ENCODE results near the gene UBR1.

The UBR1 gene

DNA sequence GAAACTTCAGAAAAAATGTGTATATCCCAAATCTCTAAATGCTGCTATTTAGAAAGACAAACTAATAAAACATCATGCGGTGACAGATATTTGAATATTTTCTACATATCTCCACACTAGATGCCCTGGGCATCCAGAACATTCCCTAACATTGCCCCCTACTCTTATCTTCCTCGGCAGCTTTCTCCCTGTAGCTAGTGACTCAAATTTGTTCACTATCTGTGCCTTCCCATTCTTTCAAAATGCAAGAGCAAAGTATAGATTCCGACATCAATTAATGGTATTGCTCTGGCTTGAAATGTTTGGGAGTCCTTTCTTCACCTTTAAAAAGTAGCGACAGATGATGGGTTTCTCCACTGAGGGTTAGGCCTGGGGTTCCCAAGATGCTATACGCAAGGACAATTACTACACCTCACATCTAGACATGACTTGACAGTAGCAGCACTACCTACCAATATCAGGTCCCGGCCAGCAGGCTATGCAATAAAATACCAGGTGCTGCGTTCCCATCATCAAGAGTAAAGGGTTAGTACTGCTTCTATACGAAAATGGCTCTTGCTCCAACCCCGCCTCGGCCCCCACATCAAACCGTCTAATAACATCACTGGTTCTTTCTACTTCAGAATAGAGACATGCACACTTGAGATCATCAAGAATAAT lies 631 bp downstream of the UBR1 start:
- no peak for DNase-seq

DNA sequence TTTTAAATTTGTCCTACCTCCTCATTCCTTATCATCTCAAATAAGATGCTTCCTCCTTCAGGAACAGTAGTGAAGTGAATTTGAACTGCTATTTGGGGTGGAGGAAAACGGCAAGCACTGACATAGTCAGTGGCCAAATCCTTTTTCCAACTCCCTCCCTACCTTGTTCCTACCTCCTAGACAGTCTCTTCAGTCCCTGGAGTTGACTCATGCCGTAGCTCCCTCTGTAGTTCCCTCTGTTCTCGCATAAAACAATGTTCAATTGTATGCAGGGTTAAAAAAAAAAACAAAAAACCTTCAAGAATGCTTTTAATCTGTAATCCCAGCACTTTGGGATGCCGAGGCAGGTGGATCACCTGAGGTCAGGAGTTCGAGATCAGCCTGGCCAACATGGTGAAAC lies 1.4 kb downstream of the UBR1 start:
- no peak for DNase-seq

DNA sequence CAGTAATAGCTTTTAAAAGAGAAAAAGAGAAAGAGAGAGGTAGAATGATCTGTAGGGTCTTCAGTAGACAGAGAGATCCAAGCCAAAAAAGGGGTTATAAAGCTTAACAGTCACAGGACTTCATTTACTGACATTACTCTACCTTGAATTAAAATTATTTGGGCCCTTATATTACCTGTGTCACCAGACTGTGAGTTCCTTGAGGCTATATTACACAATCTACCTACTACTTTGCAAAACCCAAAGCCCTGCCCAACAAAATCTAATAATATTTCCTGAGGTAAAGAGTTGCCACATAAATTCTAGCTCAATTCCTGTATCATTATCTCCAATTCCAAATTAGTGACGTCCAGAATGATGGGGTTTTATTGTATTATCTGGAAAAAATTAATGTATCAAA lies 1.9 kb downstream of the UBR1 start:
- no peak for DNase-seq

DNA sequence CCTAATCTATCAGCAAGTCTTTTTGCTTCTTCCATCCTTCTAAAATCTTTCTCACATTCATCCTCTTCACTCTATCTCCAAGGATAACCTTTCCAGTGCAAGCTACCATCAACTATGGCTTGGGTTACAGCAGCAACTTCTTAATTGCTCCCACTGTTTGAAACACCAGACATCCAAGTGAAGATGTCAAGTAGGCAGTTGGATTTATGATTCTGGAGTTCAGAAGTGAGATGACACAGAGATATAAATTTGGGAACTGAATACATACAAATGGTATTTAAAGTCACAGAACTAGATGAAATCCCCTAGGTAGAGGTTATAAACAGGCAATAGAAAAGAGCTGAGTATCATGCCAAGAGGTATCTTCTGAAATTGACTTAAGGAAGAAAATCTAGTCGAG lies 3.7 kb downstream of the UBR1 start:
- no peak for DNase-seq

DNA sequence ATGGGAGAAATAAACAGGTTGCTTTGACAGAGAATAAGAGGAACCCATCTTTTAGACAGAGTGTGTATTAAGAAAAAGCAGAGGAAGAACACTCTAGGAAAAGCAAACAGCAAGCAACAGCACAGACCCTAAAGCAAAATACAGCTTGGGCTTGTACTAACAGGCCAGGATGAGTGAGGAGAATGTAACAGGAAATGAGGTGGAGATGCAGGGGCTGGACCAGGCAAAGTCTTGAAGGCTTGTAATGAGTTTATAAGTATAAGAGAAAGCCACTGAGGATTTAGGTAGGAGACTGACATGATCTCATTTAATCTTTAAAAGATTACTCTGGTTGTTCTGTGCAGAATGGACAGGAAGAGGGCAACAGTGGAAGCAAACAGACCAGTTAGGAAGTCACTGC lies 4.9 kb downstream of the UBR1 start:
- DNase-seq, result no peak

DNA sequence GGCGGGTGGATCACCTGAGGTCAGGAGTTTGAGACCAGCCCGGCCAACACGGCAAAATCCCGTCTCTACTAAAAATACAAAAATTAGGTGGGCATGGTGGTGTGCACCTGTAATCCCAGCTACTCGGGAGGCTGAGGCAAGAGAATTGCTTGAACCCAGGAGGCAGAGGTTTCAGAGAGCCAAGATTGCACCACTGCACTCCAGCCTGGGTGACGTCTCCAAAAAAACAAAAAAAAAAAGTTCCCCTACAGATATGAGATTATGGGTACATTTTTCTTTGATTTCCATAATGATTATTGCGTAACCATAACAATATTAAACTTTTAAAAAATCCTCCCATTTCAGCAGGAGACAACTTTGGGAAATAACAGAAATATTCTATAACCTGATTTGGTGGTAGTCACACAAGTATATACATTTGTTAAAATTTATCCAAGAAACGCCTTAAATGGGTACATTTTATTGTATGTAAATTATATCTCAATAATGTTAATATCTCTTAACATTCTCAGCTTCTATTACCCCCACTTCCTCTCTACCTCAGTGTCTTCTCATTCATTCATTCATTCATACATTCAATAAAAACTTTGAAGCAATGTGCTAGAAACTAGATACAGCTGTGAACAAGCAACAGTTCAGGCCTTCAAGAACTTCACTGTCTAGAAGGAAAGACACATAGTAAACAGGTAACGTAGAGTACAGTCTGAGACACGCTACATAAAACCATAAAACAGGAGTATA lies 6.6 kb downstream of the UBR1 start:
- DNase-seq, result no peak

DNA sequence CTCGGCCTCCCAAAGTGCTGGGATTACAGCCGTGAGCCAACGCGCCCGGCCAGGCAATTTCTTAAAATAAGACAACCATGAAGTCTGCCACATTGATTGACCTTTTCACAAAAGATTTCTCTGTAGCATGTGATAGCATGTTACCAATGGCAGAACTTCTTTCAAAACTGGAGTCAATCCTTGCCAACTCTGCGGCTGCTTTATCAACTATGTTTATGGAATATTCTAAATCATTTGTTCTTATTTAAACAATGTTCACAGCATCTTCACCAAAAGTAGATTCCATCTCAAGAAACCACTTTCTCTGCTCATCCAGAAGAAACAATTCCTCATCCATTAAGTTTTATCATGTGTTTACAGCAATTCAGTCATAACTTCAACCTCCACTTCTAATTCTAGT lies 9.4 kb downstream of the UBR1 start:
- DNase-seq, result no peak

DNA sequence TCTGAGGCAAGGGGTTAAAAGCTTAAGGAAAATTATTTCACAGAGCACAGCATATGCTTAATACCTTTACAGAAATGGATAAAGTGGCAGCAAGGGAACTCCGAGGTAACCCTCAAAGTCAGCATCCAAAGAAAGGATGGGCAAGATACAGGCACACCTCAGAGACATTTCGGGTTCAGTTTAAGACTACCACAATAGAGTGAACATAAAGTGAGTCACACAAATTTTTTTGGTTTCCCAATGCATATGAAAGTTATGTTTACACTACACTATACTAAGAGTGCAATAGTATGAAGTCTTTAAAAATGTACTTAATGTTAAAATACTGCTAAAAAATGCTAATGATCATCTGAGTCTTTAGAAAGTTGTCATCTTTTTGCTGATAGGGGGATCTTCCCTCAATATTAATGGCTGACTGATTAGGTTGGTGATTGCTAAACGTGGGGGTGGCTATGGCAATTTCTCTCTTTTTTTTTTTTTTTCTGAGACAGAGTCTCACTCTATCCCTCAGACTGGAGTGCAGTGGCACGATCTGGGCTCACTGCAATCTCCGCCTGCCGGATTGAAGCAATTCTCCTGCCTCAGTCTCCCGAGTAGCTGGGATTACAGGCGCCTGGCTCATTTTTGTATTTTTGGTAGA lies 10.0 kb downstream of the UBR1 start:
- no peak for DNase-seq

DNA sequence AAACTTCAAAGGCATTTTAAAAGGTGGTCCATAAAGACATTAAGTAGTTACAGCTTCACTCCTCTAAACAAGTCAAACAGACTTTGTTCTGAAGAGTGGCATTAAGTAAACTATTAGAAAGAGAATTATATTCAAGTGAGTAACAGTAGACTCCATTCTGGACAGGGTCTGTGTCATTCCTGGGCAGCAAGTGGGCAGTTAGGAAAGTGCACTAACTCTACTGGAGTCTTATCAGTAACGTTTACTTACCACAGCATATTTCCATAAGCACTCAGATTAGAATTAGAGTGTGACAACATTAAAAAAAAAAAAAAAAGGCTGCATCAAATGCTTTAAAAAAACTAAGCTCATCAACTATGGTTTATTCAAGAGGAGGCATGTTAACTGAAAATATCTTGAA lies 10.6 kb downstream of the UBR1 start:
- no peak for DNase-seq

DNA sequence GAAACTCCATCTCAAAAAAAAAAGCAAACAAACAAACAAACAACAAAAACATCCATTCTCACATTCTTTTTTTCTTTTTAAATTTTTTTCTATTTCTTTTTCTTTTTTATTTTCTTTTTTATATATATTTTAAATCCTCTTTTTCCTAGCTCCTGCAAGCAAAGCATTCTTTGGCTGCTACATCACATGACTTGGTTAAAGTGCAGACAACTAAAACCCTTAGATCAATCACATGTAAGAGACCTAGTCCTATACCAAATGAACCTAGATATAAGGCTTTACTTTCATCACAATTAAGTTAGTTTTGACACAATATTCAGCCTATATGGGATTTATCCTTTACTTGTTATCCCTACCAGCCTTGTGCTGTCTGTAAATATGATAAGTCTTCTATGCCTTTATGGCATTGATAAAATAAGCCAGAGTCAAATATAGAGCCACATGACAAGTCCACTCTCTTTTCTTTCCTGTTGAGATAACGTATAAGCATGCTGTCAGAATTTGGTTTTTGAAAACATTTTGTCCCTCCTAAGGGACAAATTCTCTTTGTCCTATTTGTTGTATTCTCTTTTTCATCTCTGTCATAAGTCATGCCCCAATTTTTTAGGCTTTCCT lies 11.3 kb downstream of the UBR1 start:
- DNase-seq, result no peak

DNA sequence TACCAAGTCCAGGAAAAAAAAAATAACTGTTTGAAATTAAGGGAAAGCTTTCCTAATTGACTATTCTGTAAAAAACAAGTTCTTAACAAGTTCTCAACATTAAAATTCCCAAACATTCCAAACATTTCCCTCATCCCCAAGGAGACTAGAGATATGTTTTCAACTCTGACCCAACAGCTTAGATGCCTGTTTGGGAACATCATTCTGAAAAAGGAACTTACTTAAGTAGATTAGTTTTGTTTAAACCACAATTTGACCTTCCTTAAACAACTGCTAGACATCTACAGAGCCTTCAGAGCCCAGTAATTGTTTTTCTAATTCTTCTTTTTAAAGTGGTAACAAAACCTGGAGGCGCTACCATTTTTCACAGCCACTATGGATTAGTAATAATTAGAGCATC lies 12.8 kb downstream of the UBR1 start:
- no peak for DNase-seq

DNA sequence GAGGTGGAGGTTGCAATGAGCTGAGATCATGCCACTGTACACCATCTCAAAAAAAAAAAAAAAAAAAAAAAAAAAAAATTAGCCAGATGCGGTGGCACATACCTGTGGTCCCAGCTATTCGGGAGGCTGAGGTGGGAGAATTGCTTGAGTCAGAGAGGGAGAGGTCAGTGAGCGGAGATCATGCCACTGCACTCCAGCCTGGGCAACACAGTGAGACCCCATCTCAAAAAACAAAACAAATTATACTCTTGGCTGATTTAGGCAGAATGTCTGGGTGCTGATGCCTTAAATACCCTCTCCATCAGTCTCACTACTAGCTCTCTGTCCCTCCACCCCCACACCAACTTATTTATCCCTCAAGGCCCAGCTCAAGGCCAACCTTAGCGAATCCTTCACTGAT lies 14.0 kb downstream of the UBR1 start:
- no peak for DNase-seq

DNA sequence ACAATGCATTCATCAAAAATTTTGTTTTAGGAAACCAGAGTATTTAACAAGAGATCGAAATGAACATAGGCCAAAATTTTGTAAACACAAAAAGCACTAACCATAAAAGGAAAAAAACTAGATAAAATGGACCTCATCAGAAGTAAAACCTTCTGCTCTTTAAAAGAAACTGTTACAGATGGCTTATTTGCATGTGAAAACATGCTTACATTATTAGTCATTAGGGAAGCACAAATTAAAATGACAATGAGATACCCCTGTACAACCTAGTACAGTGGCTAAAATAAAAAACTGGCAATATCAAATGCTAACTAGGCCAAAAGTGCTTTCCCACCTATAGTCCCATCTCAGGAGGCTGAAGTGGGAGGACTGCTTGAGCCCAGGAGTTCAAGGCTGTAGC lies 19.3 kb downstream of the UBR1 start:
- DNase-seq, result no peak

DNA sequence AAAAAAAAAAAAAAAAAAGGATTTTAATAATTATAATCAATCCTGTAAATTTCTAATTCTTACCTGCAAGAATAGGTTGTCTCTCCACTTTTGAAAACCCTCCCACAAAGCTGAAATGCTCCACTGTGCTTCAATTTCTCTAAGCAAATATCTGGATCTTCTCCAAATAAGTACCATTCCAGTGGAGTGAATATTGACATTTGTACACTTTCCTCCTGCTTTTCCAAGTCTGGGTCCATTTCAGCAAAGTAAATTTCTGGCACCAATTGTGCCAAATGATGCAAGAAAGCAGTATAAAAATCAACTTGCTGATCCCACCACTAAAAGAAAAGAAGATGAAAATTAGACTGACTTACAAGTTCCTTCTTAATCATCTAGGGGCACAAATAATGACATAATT lies 19.9 kb downstream of the UBR1 start:
- no peak for DNase-seq

DNA sequence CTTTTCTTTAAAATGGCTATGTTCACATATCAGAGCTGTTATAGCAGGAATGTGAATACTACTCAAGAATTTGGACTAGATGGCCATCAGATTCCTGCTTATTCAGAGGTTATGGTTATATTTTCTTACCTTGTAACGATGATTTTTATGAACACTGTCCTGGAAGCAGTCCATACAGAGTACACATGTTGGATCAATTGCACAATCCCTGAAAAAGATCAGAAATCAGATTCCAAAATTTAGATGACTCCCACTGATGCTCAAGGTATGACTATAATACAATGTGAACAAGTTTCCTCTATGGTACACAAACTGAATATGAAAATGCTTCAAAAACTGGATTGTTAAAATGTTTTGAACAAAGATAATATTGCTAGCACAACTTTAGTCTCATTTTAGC lies 23.3 kb downstream of the UBR1 start:
- DNase-seq, result no peak

DNA sequence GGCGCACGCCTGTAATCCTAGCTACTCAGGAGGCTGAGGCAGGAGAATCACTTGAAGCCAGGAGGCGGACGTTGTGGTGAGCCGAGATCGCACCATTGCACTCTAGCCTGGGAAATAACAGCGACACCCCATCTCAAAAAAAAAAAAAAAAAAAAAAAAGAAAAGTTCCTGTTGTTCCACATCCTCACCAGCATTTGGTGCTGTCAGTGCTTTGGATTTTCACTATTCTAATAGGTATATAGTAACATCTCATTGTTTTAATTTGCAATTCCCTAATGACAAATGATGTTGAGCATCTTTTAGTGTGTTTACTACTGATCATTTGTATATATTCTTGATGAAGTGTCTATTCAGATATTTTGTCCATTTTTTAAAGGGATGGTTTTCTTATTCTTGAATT lies 24.6 kb downstream of the UBR1 start:
- DNase-seq, result no peak

DNA sequence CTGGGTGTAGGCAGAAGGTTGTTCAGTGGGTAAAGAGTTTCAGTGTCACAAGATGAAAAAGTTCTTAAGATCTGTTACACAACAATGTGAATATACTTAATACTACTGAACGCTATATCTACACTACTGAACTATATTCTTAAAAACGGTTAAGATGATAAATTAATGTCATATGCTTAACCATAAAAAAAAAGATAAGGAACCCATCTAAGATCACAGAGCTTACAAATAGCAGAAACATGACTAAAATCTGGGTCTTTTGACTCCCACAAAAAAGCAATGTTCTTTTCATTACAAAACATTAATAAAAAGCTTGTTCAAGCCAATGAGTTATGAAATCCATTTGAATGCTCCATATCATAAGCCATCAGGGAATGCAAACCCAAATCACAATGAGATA lies 34.4 kb downstream of the UBR1 start:
- DNase-seq, result no peak

DNA sequence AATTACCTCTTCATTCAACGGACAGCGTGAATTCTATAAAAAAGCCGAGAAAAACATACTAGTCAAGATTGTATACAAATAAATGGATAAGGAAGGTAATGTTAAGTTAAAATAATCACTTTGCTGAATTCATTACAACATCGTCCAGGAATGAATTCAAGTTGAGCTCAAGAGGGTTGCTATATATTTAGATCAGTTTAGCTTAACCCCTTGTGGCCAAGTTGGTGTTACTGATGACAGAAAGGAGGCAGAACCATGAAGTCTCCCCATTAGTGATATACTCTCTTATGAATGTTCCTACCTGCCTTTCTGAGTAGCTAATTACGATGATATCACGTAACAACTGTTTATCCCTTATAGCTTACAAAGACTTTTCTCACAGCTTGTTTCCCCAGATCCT lies 34.9 kb downstream of the UBR1 start:
- DNase-seq, result no peak

DNA sequence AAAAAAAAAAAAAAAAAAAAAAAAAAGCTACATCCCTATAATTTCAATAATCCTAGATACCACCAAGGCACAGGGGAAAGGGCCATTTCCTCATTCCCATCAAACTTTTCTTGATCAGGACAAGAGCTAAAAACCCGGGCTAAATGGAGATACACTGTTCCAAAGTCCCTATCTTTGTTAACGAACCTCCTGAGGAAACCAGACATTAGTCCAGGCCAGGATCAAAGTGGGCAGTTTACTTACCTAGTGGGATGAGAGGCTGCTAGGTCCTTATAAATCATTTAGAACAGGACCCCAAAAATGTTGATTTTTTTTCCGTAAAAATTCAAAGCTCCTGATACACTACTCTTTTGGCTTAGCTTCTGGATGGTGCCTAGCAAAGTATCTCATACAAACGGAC lies 35.6 kb downstream of the UBR1 start:
- DNase-seq, result no peak

DNA sequence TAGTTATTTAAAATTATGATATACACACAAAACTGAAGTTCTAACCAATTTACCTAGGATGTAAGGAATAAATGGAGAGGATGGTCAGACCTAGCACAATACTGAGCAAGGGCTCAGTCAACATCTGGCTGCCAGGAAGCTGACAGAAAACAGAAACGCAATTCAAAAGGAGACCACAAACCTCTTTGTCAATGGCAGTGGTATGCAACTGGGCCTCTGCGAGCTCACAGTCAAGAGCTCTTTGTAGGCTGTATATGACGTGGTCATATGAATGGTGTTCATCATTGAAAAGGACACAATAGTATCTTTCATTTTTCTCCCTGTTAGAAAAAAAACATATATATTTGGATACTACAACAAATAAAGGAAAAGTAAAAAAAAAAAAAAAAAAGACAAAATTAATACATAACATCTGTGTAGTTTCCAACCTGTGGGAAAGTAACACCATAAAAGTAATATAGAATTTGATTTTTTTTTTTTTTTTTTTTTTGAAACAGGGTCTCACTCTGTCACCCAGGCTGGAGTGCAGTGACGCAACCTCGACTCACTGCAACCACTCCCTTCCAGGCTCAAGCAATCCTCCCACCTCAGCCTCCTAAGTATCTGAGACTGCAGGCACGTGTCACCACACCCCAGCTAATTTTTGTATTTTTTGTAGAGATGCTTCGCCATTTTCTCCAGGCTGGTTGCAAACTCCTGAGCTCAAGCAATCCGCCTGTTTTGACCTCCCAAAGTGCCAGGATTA lies 37.9 kb downstream of the UBR1 start:
- no peak for DNase-seq

DNA sequence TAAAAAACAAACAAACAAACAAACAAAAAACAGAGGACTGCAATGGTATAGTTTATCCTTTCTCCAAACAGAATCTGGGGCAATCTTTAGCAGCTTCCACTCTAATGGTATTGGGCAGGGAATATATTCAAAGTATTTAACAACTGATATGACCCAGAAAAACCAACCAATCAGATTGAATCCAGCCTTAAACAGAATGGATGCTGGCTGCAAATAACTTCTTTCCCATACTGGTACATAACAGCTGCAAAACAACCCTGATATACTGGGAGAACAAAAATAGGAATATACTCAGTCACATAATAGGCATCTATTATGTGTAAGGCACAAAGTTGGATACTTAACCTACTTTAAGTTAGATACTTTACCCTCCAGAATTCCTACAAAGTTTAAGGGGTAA lies 49.1 kb downstream of the UBR1 start:
- DNase-seq, result no peak

DNA sequence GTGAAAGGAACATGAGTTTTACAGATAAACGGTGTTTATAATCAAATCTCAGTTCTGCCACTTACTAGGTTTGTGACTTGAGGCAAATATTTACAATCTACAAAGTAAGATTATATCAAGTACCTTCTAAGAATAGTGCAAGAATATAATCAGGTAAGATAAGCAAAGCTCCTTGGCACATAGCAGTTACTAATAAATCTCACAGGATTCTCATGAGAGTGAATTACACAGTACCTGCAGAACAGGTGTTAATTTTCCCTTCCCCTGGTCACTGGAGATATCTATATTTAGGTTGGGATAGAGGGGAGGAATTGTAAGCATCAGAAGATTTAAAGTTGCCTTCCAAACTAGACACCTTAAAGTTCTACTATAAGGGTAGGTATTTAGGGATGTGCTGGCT lies 53.0 kb downstream of the UBR1 start:
- DNase-seq, result no peak

DNA sequence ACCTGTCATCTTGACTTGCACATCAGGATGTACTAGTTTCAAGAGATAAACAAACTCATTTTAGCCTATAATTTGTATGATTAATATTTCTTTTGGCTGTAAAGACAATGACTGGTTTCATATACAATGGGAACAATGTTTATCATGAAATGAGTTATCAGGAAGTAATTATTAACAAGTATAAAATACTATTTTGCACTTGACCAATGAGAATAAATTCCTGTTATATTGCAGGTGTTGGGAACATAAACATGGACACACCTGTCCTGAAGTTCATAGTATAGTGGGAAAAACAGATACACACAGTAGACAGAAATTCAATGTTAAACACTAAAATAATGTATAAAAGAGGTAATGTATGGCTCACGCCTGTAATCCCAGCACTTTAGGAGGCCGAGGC lies 56.9 kb downstream of the UBR1 start:
- no peak for DNase-seq
